Measurements from ENCODE around the gene TMEM170B. TPM values are rescaled to one million over a fixed set of nuclear protein-coding genes. Genes with fewer than 3 reads are reported as not detected.

Gene TMEM170B
- polyA plus RNA-seq, 1 experiment, result 0.23 TPM

- DNase-seq (ENCODE audit: low read depth), result no peak
- TF ChIP-seq, protein P1, sequence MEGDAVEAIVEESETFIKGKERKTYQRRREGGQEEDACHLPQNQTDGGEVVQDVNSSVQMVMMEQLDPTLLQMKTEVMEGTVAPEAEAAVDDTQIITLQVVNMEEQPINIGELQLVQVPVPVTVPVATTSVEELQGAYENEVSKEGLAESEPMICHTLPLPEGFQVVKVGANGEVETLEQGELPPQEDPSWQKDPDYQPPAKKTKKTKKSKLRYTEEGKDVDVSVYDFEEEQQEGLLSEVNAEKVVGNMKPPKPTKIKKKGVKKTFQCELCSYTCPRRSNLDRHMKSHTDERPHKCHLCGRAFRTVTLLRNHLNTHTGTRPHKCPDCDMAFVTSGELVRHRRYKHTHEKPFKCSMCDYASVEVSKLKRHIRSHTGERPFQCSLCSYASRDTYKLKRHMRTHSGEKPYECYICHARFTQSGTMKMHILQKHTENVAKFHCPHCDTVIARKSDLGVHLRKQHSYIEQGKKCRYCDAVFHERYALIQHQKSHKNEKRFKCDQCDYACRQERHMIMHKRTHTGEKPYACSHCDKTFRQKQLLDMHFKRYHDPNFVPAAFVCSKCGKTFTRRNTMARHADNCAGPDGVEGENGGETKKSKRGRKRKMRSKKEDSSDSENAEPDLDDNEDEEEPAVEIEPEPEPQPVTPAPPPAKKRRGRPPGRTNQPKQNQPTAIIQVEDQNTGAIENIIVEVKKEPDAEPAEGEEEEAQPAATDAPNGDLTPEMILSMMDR (IDR thresholded peaks at IDR 0.05; ENCODE audit: insufficient read depth, low read depth, low read length), result peak; percentile 55
- POLR2A ChIA-PET, result no interaction called here
- CTCF ChIA-PET, result interaction anchor here (0.6 to 4.5 kb wide), 15 partner anchors 10 to 1019 kb away, joined by 3 to 35 read pairs (median 6); partner anchors contain the start of gene EDN1
- no peaks in the 10 kb centered on the region for H3K36me3 ChIP-seq (ENCODE audit: control insufficient read depth, insufficient read depth, low read length)
- no peaks in the 10 kb centered on the region for H3K27me3 ChIP-seq (ENCODE audit: control insufficient read depth, insufficient read depth, low read length)
- H3K4me3 ChIP-seq (ENCODE audit: low read depth, low read length), result no peak overlapping the region
Observed at GRCh38 chr6:11585426-11586016, 48.0 kb downstream of the TMEM170B start.

DNA sequence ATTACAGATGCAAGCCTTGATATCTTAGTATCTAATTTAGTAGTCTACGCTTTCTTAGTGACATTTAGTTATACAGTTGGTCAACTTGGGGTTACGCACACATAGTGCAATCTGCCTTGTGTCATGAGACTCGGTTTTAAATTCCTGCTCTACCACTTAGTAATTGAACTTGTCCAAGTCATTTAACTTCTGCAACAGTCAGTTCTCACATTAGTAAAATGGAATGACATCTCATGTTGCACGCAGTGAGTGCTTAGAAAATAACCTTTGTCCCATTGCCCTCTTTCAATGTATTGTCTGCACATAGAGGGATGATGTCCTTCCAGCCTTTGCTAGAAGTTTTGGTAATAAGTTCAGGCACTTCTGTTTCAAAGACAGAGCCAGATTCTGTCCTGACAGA, 48.6 kb downstream of the TMEM170B start:
- ChIA-PET POLR2A (no interaction called here), CTCF (interaction anchor here (0.6 to 4.5 kb wide), 11 partner anchors 11 to 1019 kb away, joined by 3 to 35 read pairs (median 7); partner anchors contain the start of gene EDN1)
- no peak overlapping the region for H3K4me3 ChIP-seq (ENCODE audit: low read depth, low read length)
- no peak for DNase-seq (ENCODE audit: low read depth)
- H3K27me3 ChIP-seq (ENCODE audit: control insufficient read depth, insufficient read depth, low read length), result no peaks in the 10 kb centered on the region
- TF ChIP-seq, protein P1 (IDR thresholded peaks at IDR 0.05; ENCODE audit: insufficient read depth, low read depth, low read length), result no peak
- H3K36me3 ChIP-seq (ENCODE audit: control insufficient read depth, insufficient read depth, low read length), result no peaks in the 10 kb centered on the region

- Histone ChIP-seq H3K36me3 (ENCODE audit: control insufficient read depth, insufficient read depth, low read length) (no peaks in the 10 kb centered on the region), H3K27me3 (ENCODE audit: control insufficient read depth, insufficient read depth, low read length) (no peaks in the 10 kb centered on the region), H3K4me3 (ENCODE audit: low read depth, low read length) (no peak overlapping the region)
- POLR2A ChIA-PET, result no interaction called here
- CTCF ChIA-PET, result interaction anchor here (0.8 to 4.5 kb wide), 8 partner anchors 30 to 1018 kb away, joined by 3 to 35 read pairs (median 6); partner anchors contain the start of gene EDN1
- DNase-seq (ENCODE audit: low read depth), result peak; percentile 85
- TF ChIP-seq, protein P1 (IDR thresholded peaks at IDR 0.05; ENCODE audit: insufficient read depth, low read depth, low read length), result no peak
Observed at GRCh38 chr6:11586536-11586935, 49.0 kb downstream of the TMEM170B start.

DNA sequence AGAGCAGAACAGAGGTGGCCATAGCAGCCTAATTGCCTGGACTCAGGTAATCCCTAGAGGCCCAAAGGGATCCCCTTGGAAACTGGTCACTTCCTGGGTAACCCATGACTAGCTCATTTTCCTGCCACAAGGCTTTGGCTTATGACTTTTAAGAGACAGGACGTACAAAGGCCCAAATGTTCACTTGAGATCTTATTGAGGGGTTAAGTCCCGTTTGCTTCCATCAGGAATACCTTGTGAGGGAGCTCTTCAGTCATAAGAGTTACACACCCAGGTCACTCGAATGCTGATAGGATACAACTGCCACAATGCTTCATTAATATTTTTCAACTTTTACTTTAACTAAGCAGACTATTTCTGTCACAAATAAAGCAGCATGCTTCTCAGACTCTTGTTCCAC, 51.7 kb downstream of the TMEM170B start:
- no peak for DNase-seq (ENCODE audit: low read depth)

GRCh38 chr6:11592294-11592906, 54.9 kb downstream of the TMEM170B start:
- Histone ChIP-seq H3K36me3 (ENCODE audit: control insufficient read depth, insufficient read depth, low read length) (no peaks in the 10 kb centered on the region), H3K27me3 (ENCODE audit: control insufficient read depth, insufficient read depth, low read length) (no peaks in the 10 kb centered on the region), H3K4me3 (ENCODE audit: low read depth, low read length) (no peak overlapping the region)
- POLR2A ChIA-PET, result no interaction called here
- TF ChIP-seq, protein P1 (IDR thresholded peaks at IDR 0.05; ENCODE audit: insufficient read depth, low read depth, low read length), result no peak
- CTCF ChIA-PET, result interaction anchor here (1.6 kb wide), 1 partner anchor 24 kb away, joined by 3 read pairs; no protein-coding TSS in a partner anchor
- no peak for DNase-seq (ENCODE audit: low read depth)

More for the DNA sequence above, 51.7 kb downstream of the TMEM170B start:
- Histone ChIP-seq H3K36me3 (ENCODE audit: control insufficient read depth, insufficient read depth, low read length) (no peaks in the 10 kb centered on the region), H3K4me3 (ENCODE audit: low read depth, low read length) (no peak overlapping the region), H3K27me3 (ENCODE audit: control insufficient read depth, insufficient read depth, low read length) (no peaks in the 10 kb centered on the region)
- ChIA-PET CTCF (interaction anchor here (0.6 to 1.3 kb wide), 4 partner anchors 12 to 1017 kb away, joined by 3 read pairs; no protein-coding TSS in a partner anchor), POLR2A (no interaction called here)
- TF ChIP-seq, protein P1 (IDR thresholded peaks at IDR 0.05; ENCODE audit: insufficient read depth, low read depth, low read length), result no peak

Data from BJ (cell line).